Heart left ventricle (tissue), 16 donors: Measurements from ENCODE around the gene TPRN. TPM values are rescaled to one million over a fixed set of nuclear protein-coding genes. Genes with fewer than 3 reads are reported as not detected.

Source experiments
- ATAC-seq, 4 donors: fragments of 200-7000 bp; cut with Tn5 transposase; one replicate each; pipeline ENCODE4 v1.9.1; 2020 to 2022; ENCODE audit warnings: moderate library complexity in 4 of 4, mild to moderate bottlenecking in 3 of 4, moderate number of reproducible peaks in 1 of 4
- DNase-seq, 5 donors: peaks; one replicate each; pipeline ENCODE4 v3.0.0-alpha.2; 2020
- H3K27ac ChIP-seq, 12 donors: fragments of 200-600 bp; sonication (generic) in 4 of 12; one replicate each; pipeline versions ENCODE4 v1.5.0 to v1.8.0; 2016 to 2022; ENCODE audit warnings: mild to moderate bottlenecking in 2 of 12
- H3K27me3 ChIP-seq, 9 donors: fragments of 200-600 bp; sonication (generic) in 2 of 9; one replicate each; pipeline versions ENCODE4 v1.5.1 to v1.8.0; 2016 to 2022; ENCODE audit warnings: mild to moderate bottlenecking in 3 of 9
- H3K36me3 ChIP-seq, 9 donors: fragments of 200-600 bp; sonication (generic) in 2 of 9; one replicate each; pipeline versions ENCODE4 v1.5.0 to v1.8.0; 2018 to 2022; ENCODE audit warnings: mild to moderate bottlenecking in 2 of 9
- H3K4me1 ChIP-seq, 12 donors: fragments of 200-600 bp; sonication (generic) in 4 of 12; one replicate each; pipeline versions ENCODE4 v1.5.0 to v1.8.0; 2016 to 2022; ENCODE audit warnings: mild to moderate bottlenecking in 3 of 12
- H3K4me3 ChIP-seq, 12 donors: fragments of 200-600 bp; sonication (generic) in 4 of 12; one replicate each; pipeline versions ENCODE4 v1.5.0 to v1.8.0; 2017 to 2022; ENCODE audit warnings: mild to moderate bottlenecking in 9 of 12, moderate library complexity in 4 of 12
- H3K9me3 ChIP-seq, 12 donors: fragments of 200-600 bp; sonication (generic) in 4 of 12; one replicate each; pipeline versions ENCODE4 v1.5.0 to v1.8.0; 2016 to 2022; ENCODE audit warnings: mild to moderate bottlenecking in 1 of 12
- CTCF ChIP-seq, 12 donors: fragments of 200-600 bp; sonication (generic) in 4 of 12; IDR thresholded peaks; one replicate each; pipeline versions ENCODE4 v1.5.0 to v1.8.0; 2018 to 2022; ENCODE audit warnings: antibody characterized with exemption in 12 of 12, mild to moderate bottlenecking in 5 of 12
- POLR2A ChIP-seq, 2 donors: fragments of 450-650 bp; IDR thresholded peaks; one replicate each; pipeline ENCODE4 v1.6.1; 2017; ENCODE audit warnings: antibody characterized with exemption in 2 of 2, mild to moderate bottlenecking in 2 of 2, moderate library complexity in 2 of 2
- WGBS, 4 donors: extraction: QIAGEN DNeasy Blood & Tissue Kit in 2 of 4; methylation state at CpG; one replicate each; pipeline versions ENCODE4 v1.1.5 to v1.1.7; 2013 to 2018; 5-methylcytosine and 5-hydroxymethylcytosine counted together
- intact Hi-C, 10 donors: fragments of 100-400 bp; cut with DNase I; formaldehyde crosslinking; loops; one replicate each; pipeline versions ENCODE4 v1.11.1 to v1.14.2; 2022
- polyA plus RNA-seq, 2 donors: library from polyadenylated mRNA; stranded (reverse); fragments of 200-250 nt; gene quantifications; one replicate each; pipeline ENCODE4 v1.2.3, GENCODE V29; 2013
- total RNA-seq, 9 donors: library from RNA; depleted of rRNA in 2 of 9; stranded (reverse); fragments of >200 nt in 2 of 9; fragmentation: NEBNext Ultra II Directional in 3 of 9; extraction: Animal tissue kit (Norgen Biotek cat#: 25700) in 3 of 9; gene quantifications; one replicate each; pipeline versions ENCODE4 v1.1.0 to v1.2.4, GENCODE V29; 2016 to 2023
- donor health status: ischemic (EF 13 %, LVEDD 7.1; RV severe dilation, severe dysfunction).
- donor health status: healthy with polysubstance abuse.
- donor health status: DM: no; HTN: yes; CAD: no.
- donor health status: DM: no; HTN: no; CAD: no.
- donor health status: ischemic (EF 25% LVEDD 6.9; RV normal size, moderate dysfunction).
- donor health status: ischemic (EF 25% LVEDD 5.7; RV mildly dilated, moderate dysfunction).
- donor health status: healthy.
- donor health status: DM: yes; HTN: yes; CAD: no.
- donor health status: ischemic (EF 35%, LVEDD 5.7; RV mildly dilated, moderate dysfunction).
- donor health status: nonischemic (EF 11% LVEDD 7.7; RV severe dilation, severe dysfunction).
- donor health status: DM: yes; HTN: yes; CAD: no.
- donor health status: PGD.
- donor health status: ischemic (EF 29% LVEDD 5.4; RV normal size, mild dysfunction).
- donor health status: nonischemic (EF 23%, LVEDD 6.1; RV moderate dilation, normal function).

The TPRN gene
- total and polyA plus RNA-seq, 11 donors = 11.5 to 18.0 (median 16.6) TPM

DNA sequence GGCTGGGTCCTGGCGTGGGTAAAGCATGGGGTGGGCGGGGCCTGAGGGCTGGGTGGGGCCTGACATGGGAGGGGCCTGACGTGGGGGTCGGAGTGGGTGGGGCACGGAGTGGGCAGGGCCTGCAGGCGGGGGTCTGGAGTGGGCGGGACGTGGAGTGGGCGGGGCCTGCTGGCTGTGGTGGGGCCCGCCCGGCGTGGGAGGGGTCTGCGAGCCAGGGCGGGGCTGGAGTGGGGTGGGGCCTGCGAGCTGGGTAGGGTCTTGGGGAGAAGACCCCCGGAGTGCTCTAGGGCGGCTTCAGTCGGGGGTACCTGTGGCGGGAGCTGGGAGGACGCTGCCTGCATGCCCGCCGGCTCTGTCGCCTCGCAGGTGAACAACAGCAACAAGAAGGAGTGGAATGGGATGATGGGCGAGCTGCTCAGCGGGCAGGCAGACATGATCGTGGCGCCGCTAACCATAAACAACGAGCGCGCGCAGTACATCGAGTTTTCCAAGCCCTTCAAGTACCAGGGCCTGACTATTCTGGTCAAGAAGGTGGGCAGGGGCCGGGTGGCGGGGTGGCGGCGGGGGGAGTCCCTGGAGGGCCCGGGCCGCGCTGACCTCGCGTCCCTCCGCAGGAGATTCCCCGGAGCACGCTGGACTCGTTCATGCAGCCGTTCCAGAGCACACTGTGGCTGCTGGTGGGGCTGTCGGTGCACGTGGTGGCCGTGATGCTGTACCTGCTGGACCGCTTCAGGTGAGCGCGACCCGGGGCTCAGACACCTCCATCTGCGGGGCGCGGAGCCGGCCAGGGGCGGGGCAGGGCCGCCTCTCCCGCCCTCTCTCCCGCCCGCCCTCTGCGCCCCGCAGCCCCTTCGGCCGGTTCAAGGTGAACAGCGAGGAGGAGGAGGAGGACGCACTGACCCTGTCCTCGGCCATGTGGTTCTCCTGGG is 38.7 kb downstream of the TPRN start:
- intact Hi-C loops = no loop called here
- H3K36me3 ChIP-seq = no peaks in the 10 kb centered on the region
- no peak overlapping the region for H3K4me3 ChIP-seq
- DNase-seq = no peak
- H3K27me3 ChIP-seq = peaks cover 68 to 100% (median 93%) of the 10 kb centered on the region in 9 donors
- TF ChIP-seq CTCF (IDR thresholded peaks at IDR 0.05) (no peak), POLR2A (IDR thresholded peaks at IDR 0.05) (no peak)
- H3K4me1 ChIP-seq = peaks cover 0 to 24% (median 10%) of the 10 kb centered on the region in 12 donors
- no peaks in the 10 kb centered on the region for H3K9me3 ChIP-seq
- no peak overlapping the region for H3K27ac ChIP-seq
- ATAC-seq = no peak
- 6 to 9% (median 8%) methylated on average over 16 to 69 of the region's 71 CpGs for WGBS, 4 donors

- TF ChIP-seq POLR2A (IDR thresholded peaks at IDR 0.05) (no peak), CTCF (IDR thresholded peaks at IDR 0.05) (no peak)
- ATAC-seq (no peak), DNase-seq (no peak)
- intact Hi-C loops = no loop called here
- no peak overlapping the region for H3K4me3 ChIP-seq
- H3K27ac ChIP-seq = no peak overlapping the region
- no peaks in the 10 kb centered on the region for H3K36me3 ChIP-seq
- WGBS, 4 donors = 30 to 36% (median 32%) methylated on average over 27 to 56 of the region's 56 CpGs
- peaks cover 0 to 31% (median 13%) of the 10 kb centered on the region in 12 donors for H3K4me1 ChIP-seq
- peaks cover 60 to 100% (median 93%) of the 10 kb centered on the region in 9 donors for H3K27me3 ChIP-seq
- H3K9me3 ChIP-seq = no peaks in the 10 kb centered on the region
Observed at GRCh38 chr9:137160716-137161557, 39.6 kb downstream of the TPRN start.

- TF ChIP-seq POLR2A (IDR thresholded peaks at IDR 0.05) (no peak), CTCF (IDR thresholded peaks at IDR 0.05) (no peak)
- H3K36me3 ChIP-seq = no peaks in the 10 kb centered on the region
- H3K27me3 ChIP-seq = peaks cover 57 to 100% (median 92%) of the 10 kb centered on the region in 9 donors
- WGBS, 4 donors = 63 to 73% (median 68%) methylated on average over 16 to 17 of the region's 17 CpGs
- H3K4me1 ChIP-seq = peaks cover 0 to 31% (median 13%) of the 10 kb centered on the region in 12 donors
- H3K27ac ChIP-seq = no peak overlapping the region
- no peaks in the 10 kb centered on the region for H3K9me3 ChIP-seq
- intact Hi-C loops = no loop called here
- no peak for ATAC-seq
- H3K4me3 ChIP-seq = no peak overlapping the region
- no peak for DNase-seq
Observed at GRCh38 chr9:137160054-137160425, 40.5 kb downstream of the TPRN start.
